Muscle of leg (tissue), 11 donors: ENCODE results near the gene SNX8. TPM values are rescaled to one million over a fixed set of nuclear protein-coding genes. Genes with fewer than 3 reads are reported as not detected.

Experiments used
- DNase-seq: peaks from one replicate; pipeline ENCODE4 v3.0.0; 2013
- H3K27ac ChIP-seq: one replicate; pipeline ENCODE4 v1.5.1; 2013; ENCODE audit warnings: mild to moderate bottlenecking, low read length, control low read depth
- H3K27me3 ChIP-seq: one replicate; pipeline ENCODE4 v1.6.1; 2013; ENCODE audit warnings: low read length; ENCODE audit not compliant: control insufficient read depth, insufficient read depth
- H3K36me3 ChIP-seq: one replicate; pipeline ENCODE4 v1.6.1; 2013; ENCODE audit warnings: low read length; ENCODE audit not compliant: control insufficient read depth, insufficient read depth
- H3K4me1 ChIP-seq: one replicate; pipeline ENCODE4 v1.6.1; 2013; ENCODE audit warnings: low read length; ENCODE audit not compliant: control insufficient read depth, insufficient read depth
- H3K4me3 ChIP-seq: one replicate; pipeline ENCODE4 v1.5.1; 2013; ENCODE audit warnings: low read length, control low read depth
- H3K9me3 ChIP-seq: replicated peaks from 2 replicates; pipeline ENCODE4 v1.6.1; 2013; ENCODE audit warnings: low read depth, low read length; ENCODE audit not compliant: control insufficient read depth
- WGBS: methylation state at CpG from one replicate; pipeline ENCODE4 v1.1.5; 2013; ENCODE audit warnings: missing lambda C conversion rate; ENCODE audit not compliant: insufficient coverage; 5-methylcytosine and 5-hydroxymethylcytosine counted together
- polyA plus RNA-seq, 8 donors: library from polyadenylated mRNA; unstranded; fragments of 120-200 nt; gene quantifications; one replicate each; pipeline versions ENCODE4 v1.2.1 to v1.2.3, GENCODE V29; 2013; ENCODE audit warnings: inconsistent platforms in 1 of 8, low replicate concordance in 1 of 8; ENCODE audit not compliant: insufficient read length in 8 of 8, insufficient read depth in 1 of 8
- total RNA-seq: library from RNA; stranded (reverse); fragments of 120-200 nt; gene quantifications from one replicate; pipeline ENCODE4 v1.2.4, GENCODE V29; 2013

SNX8 gene
- total and polyA plus RNA-seq, 9 donors = 12.1 to 29.3 (median 23.9) TPM

DNA sequence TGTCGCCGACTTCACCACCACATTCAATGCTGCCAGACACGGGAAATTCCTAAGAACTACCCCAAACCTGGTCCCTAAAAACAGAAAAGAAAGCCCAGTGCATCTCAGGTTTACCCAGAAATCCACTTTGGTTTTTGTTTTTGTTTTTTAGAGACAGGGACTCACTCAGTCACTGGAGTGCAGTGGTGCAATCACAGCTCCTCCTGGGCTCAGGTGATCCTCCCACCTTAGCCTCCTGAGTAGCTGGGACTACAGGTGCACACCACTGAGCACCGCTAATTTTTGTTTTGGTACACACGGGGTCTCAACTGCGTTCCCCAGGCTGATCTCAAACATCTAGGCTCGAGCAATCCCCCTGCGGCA, 104.3 kb downstream of the SNX8 start:
- Histone ChIP-seq H3K4me3 (no peak overlapping the region), H3K27me3 (no peaks in the 10 kb centered on the region), H3K9me3 (no peaks in the 10 kb centered on the region), H3K4me1 (peaks cover 6% of the 10 kb centered on the region), H3K27ac (no peak overlapping the region), H3K36me3 (peaks cover 63% of the 10 kb centered on the region)
- DNase-seq = no peak
- WGBS = 96% methylated on average over 5 of the region's 8 CpGs

DNA sequence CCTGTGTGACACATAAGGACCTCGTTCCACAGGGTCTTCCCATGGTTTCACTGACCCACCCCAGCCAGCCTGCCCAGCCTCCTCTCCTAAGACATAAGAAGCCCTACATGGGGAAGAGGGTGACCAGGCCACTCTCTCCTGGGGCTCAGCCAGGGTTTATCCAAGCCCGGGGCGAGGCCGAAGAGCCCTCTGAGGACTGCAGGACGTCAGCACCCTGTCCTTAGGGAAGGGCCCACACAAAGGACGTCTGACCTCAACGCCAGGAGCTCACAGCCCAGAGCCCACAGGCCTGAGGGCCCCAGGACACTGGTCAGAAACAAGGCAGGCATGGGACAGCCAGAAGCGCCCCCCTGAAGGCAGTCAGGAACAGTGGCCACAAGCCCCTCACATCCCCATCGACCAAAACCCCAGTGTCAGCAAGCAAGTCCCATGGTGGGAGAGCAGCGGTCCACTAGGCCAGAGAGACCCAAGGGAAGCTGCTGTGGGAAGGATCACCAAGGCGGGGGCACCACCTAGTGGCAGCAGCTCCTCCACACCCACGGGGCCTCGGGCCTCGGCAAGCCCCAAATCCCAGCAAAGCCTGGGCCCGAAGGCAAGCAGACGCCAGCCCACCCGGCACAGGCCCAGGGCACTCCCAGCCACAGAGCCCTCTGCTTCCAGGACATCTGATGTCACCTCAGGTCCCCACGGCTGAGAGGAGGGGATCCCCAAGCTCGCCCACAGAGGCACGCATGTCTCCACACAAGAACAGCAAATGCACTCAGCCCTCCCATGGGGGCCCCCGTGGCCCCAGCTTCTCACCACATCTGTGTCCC, 104.9 kb downstream of the SNX8 start:
- H3K4me3 ChIP-seq = no peak overlapping the region
- H3K9me3 ChIP-seq = no peaks in the 10 kb centered on the region
- no peaks in the 10 kb centered on the region for H3K27me3 ChIP-seq
- H3K4me1 ChIP-seq = peaks cover 6% of the 10 kb centered on the region
- WGBS = 50% methylated on average over 16 of the region's 21 CpGs
- peak; percentile 71 for DNase-seq
- peaks cover 62% of the 10 kb centered on the region for H3K36me3 ChIP-seq
- H3K27ac ChIP-seq = no peak overlapping the region

DNA sequence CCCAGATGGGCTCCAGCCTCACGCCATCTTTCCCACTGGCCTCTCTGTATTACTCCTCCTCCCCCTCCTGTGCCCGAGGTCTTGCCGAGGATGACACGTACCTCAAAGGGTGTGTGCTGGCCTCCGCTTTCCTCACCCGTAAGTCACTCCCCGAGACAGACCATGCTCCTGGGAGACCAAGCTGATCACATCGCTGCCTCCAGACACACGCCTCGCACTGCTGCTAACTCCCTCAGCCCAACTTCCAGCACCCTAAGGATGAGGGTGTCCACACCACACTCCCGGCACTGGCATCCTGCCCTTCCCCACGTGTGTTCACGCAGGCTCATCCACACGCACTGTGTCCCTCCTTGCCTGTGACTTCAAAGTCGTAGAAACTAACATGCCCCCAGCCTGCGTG, 105.5 kb downstream of the SNX8 start:
- Histone ChIP-seq H3K4me1 (peaks cover 10% of the 10 kb centered on the region), H3K27ac (no peak overlapping the region), H3K27me3 (no peaks in the 10 kb centered on the region), H3K36me3 (peaks cover 57% of the 10 kb centered on the region), H3K4me3 (no peak overlapping the region), H3K9me3 (no peaks in the 10 kb centered on the region)
- 90% methylated on average over 16 of the region's 16 CpGs for WGBS
- DNase-seq = no peak

DNA sequence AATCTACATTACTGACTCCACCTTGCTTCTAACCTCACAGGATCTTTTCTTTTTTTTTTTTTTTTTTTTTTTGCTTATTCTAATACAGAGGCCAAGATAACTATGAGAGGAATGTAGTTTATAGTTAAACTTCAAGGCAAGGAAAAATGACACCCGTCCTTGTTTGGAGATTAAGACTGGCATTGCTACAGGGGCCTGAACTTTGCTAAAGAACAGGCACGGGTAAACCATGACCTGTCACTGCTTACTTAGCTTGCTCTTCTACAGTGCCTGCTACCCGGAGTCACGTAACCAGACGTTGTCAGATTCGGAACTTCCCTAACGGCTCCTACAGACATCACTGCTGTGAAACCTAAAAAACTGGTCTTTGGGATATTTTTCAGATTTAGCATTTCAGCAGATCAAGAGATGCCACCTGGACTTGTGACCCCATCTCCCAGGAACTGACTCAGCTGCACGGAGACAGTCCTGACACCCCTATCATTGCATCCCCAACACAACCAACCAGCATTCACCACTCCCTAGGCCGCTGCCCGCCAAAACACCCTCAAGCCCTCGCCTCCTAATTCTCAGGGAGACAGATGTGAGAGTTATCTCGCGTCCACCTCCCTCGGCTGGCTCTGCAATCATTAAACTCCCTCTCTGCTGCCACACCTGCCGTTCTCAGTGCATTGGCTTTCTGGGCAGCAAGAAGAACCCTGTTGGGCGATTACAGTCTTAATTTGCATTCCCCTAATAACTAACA, 109.0 kb downstream of the SNX8 start:
- Histone ChIP-seq H3K36me3 (peaks cover 30% of the 10 kb centered on the region), H3K27me3 (no peaks in the 10 kb centered on the region), H3K4me3 (no peak overlapping the region), H3K4me1 (peaks cover 35% of the 10 kb centered on the region), H3K27ac (no peak overlapping the region), H3K9me3 (no peaks in the 10 kb centered on the region)
- 86% methylated on average over 14 of the region's 16 CpGs for WGBS
- DNase-seq = no peak

- WGBS = 90% methylated on average over 10 of the region's 11 CpGs
- H3K4me1 ChIP-seq = peaks cover 33% of the 10 kb centered on the region
- no peak overlapping the region for H3K4me3 ChIP-seq
- H3K9me3 ChIP-seq = no peaks in the 10 kb centered on the region
- DNase-seq = no peak
- no peaks in the 10 kb centered on the region for H3K27me3 ChIP-seq
- H3K27ac ChIP-seq = no peak overlapping the region
- H3K36me3 ChIP-seq = peaks cover 37% of the 10 kb centered on the region
Measured at GRCh38 chr7:2204446-2204845, 109.8 kb downstream of the SNX8 start.

GRCh38 chr7:2203766-2204300, 110.4 kb downstream of the SNX8 start:
- DNase-seq = no peak
- 40% methylated on average over 11 of the region's 13 CpGs for WGBS
- Histone ChIP-seq H3K9me3 (no peaks in the 10 kb centered on the region), H3K4me3 (no peak overlapping the region), H3K27ac (no peak overlapping the region), H3K4me1 (peaks cover 29% of the 10 kb centered on the region), H3K36me3 (peaks cover 39% of the 10 kb centered on the region), H3K27me3 (no peaks in the 10 kb centered on the region)

- peak; percentile 41 for DNase-seq
- H3K27ac ChIP-seq = no peak overlapping the region
- H3K27me3 ChIP-seq = no peaks in the 10 kb centered on the region
- H3K4me1 ChIP-seq = peaks cover 32% of the 10 kb centered on the region
- no peaks in the 10 kb centered on the region for H3K9me3 ChIP-seq
- WGBS = 62% methylated on average over 17 of the region's 20 CpGs
- H3K4me3 ChIP-seq = no peak overlapping the region
- H3K36me3 ChIP-seq = peaks cover 36% of the 10 kb centered on the region
Measured at GRCh38 chr7:2202901-2203765, 111.1 kb downstream of the SNX8 start.

DNA sequence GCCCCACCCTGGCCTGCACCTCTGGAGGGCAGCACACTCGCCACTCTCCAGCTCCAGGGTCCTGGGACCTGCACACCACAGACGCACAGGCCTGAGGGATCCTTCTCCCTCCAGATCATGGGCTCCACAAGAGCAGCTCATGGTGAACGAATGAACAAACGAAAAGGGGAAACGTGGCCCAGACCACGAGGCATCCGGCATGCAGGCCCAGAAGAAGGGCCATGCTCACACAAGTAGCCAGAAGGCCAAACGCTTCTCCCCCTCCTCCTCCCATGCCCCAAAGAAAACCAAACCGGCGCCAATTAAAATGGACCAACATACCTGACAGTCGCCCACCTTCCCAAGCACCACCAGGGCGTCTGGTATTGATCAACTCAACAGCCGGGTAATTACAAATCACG, 111.9 kb downstream of the SNX8 start:
- peaks cover 28% of the 10 kb centered on the region for H3K36me3 ChIP-seq

More for the DNA sequence above, 111.9 kb downstream of the SNX8 start:
- Histone ChIP-seq H3K4me3 (no peak overlapping the region), H3K27me3 (no peaks in the 10 kb centered on the region), H3K4me1 (peaks cover 40% of the 10 kb centered on the region), H3K9me3 (no peaks in the 10 kb centered on the region), H3K27ac (no peak overlapping the region)
- DNase-seq = no peak
- WGBS = 77% methylated on average over 11 of the region's 14 CpGs
